HG02588 (cell line): Measurements from ENCODE around the gene DHRSX.
"Not testable (repeated sequence)": the region's sequence is repeated elsewhere in the genome, so short reads cannot be mapped to it uniquely, and the experiment has no call there.

Experiments used
- ATAC-seq: cut with Tn5 transposase; IDR thresholded peaks from one replicate; pipeline ENCODE4 v1.9.1; 2021; ENCODE audit warnings: mild to moderate bottlenecking, moderate library complexity; ENCODE audit not compliant: unreplicated experiment

DHRSX gene

DNA sequence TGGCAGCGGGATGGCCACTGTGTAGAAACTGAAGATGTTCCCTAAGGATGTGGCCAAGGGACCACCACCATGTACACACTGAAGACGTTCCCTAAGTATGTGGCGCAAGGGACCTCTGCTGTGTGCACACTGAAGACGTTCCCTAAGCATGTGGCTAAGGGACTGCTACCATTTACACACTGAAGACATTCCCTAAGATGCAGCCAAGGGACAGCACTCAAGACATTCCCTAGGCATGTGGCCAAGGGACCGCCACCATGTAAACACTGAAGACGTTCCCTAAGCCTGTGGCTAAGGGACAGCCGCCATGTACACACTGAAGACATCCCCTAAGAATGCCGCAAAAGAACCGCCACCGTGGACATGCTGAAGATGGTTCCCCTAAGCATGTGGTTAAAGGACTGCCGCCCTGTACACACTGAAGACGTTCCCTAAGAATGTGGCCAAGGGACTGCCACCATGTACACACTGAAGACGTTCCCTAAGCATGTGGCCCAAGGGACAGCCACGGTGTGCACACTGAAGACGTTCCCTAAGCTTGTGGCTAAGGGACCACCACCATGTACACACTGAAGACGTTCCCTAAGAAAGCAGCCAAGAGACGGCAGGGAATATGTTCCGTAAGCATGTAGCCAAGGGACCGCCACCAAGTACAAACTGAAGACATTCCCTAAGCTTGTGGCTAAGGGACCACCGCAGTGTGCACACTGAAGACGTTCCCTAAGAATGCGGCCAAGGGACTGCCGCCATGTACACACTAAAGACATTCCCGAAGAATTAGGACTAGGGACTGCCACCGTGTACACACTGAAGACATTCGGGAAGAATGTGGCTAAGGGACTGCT lies 43.3 kb downstream of the DHRSX start:
- no peak for ATAC-seq

DNA sequence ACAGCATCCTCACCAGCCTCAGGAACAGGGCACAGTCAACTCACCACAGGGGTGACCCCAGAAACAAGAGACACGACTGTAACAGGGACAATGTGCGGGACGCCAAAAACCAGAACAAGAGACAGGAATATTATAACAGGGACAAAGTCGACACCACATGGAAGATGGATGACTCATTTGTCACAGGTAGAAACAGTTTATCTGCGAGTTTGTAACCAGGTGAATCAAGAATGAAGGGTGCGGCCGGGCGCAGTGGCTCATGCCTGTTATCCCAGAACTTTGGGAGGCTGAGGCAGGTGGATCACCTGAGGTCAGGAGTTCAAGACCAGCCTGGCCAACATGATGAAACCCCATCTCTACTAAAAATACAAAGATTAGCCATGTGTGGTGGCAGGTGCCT lies 44.7 kb downstream of the DHRSX start:
- not testable (repeated sequence) for ATAC-seq

DNA sequence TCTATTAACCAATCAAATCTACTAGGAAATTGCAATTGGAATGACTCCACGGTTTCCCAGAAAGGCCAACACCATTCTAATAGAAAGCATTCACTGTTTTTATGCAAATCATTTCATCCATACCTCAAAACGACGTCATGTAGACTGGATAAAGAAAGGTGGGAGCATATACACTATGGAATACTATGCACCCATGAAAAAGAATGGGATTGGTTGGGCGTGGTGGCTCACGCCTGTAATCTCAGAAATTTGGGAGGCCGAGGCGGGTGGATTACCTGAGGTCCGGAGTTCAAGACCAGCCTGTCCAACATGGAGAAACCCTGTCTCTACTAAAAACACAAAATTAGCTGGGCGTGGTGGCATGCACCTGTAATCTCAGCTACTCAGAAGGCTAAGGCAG lies 46.2 kb downstream of the DHRSX start:
- ATAC-seq: not testable (repeated sequence)

DNA sequence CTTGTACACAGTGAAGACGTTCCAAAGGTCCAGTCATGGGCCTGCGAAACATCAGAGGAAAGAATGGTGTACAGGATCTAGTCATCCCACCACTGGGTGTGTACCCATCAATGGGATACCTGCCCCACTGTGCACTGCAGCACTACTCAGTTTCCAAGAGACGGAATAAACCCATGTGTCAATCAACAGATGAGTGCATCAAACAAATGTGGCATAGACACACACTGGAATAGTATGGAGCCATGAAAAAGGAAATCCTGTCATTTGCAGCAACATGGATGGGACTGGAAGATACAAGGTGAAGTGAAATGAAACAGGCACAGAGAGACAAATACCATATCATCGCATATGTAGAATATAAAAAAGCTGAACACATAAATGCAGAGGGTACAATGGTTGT lies 48.0 kb downstream of the DHRSX start:
- no peak for ATAC-seq

DNA sequence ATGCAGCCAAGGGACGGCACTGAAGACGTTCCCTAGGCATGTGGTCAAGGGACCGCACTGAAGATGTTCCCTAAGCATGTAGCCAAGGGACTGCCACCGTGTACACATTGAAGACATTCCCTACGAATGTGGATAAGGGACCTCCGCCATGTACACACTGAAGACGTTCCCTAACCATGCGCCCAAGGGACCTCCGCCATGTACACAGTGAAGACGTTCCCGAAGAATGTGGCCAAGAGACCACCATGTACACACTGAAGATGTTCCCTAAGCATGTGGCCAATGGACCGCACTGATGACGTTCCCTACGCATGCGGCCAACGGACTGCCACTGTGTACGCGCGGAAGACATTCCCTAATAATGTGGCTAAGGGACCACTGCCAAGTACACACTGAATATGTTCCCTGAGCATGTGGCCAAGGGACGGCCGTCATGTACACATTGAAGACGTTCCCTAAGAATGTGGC lies 48.4 kb downstream of the DHRSX start:
- no peak for ATAC-seq

DNA sequence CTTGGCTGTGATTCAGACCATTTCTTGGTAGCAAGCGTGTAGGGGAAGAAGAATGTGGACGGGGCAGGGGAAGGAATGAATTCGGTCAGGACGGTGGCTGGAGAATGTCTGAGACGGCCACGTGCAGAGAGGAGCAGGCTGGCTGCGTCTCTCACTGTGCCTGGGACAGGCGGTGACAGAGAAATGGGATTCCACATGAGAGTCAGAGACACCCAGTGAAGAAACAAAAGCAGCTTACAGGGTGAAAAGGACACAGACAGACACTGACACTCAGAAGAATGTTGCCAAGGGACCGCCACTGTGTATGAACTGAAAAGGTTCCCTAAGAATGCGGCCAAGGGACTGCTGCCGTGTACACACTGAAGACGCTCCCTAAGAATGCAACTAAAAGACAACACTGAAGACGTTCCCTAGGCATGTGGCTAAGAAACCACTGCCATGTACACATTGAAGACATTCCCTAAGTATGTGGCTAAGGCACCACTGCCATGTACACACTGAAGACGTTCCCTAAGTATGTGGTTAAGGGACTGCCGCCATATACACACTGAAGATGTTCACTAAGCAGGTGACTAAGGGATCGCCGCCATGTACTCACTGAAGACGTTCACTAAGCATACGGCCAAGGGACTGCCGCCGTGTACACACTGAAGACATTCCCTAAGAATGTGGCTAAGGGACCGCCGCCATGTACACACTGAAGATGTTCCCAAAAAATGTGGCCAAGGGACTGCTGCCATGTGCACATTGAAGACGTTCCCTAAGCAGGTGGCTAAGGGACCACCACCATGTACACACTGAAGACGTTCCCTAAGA lies 49.1 kb downstream of the DHRSX start:
- no peak for ATAC-seq

DNA sequence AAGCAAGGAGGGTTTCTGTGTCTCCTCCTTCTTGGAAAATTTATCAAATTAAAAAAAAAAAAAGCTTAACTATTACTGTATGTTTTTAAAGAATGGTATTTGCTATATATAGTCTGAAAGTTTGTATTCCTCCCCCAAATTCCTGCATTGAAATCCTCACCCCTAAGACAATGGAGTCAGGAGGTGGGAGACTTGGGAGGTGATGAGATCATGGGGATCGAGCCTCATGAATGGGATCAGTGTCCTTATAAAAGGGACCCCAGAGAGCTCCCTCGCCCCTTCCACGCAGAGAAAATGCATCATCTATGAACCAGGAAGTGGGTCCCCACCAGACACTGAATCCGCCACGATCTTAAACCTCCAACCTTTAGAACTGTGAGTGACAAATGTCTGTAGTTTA lies 50.1 kb downstream of the DHRSX start:
- no peak for ATAC-seq

DNA sequence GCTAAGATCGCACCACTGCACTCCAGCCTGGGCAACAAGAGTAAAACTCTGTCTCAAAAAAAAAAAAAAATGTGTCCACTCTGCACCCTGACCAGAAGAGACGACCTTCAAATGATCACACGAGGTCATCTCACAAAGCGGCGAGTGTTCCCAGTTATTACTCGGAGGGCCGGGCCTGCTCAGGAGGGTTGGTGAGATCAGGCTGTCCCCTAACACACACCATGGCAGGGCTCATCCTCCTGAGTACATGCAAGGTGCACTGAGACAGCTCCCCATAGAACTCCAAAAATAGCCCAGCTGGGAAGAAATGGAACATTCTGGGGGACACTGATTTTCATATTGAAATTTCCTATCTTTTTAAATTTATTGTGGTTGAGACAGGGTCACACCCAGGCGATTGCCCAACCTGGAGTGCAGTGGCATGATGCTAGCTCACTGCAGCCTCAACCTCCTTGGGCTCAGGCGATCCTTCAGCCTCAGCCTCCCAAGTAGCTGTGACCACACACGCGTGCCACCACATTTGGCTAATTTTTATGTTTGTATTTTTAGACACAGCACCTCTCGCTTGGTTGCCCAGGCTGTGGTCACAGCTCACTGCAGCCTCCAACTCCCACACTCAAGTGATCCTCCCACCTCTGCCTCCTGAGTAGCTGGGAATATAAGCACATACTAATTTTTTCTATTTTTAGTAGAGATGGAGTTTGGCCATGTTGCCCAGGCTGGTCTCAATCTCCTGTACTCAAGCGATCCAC lies 51.5 kb downstream of the DHRSX start:
- no peak for ATAC-seq

DNA sequence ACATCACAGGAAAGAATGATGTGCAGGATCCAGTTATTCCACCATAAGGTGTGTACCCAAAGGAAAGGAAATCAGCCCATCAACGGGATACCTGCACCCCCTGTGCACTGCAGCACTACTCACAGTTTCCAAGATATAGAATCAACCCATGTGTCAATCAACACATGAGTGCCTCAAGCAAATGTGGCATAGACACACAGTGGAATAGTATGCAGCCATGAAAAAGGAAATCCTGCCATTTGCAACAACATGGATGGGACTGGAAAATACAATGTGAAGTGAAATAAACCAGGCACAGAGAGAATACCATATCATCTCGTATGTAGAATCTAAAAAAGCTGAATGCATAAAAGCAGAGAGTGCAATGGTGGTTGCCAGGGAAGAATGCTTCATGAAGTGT lies 53.3 kb downstream of the DHRSX start:
- ATAC-seq: no peak

DNA sequence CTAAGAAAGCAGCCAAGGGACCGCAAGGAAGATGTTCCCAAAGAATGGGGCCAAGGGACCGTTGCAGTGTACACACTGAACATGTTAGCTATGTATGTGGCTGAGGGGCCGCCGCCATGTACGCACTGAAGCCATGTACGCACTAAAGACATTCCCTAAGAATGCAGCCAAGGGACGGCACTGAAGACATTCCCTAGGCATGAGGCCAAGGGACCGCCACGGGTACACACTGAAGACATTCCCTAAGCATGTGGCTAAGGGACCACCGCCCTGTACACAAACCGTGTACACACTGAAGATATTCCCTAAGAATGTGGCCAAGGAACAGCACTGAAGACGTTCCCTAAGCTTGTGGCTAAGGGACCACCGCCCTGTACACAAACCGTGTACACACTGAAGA lies 54.0 kb downstream of the DHRSX start:
- ATAC-seq: no peak

DNA sequence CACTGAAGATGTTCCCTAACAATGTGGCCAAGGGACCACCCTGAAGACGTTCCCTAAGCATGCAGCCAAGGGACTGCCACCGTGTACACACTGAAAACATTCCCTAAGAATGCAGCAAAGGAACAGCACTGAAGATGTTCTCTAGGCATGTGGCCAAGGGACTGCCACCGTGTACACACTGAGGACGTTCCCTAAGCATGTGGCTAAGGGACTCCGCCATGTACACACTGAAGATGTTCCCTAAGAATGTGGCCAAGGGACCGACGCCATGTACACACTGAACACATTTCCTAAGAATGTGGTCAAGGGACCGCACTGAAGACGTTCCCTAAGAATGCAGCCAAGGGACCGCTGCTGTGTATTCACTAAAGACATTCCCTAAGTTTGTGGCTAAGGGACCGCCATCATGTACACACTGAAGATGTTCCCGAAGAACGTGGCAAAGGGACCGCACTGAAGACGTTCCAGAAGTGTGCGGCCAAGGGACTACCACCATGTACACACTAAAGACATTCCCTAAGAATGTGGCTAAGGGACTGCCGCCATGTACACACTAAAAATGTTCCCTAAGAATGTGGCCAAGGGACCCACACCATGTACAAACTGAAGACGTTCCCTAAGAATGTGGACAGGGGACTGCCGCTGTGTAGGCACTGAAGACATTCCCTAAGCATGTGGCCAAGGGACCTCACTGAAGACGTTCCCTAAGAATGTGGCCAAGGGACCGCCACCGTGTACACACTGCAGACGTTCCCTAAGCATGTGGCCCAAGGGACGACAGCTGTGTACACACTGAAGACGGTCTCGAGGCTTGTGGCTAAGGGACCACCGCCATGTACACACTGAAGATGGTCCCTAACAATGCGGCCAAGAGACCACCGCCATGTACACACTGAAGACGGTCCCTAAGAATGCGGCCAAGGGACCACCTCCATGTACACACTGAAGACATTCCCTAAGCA lies 54.8 kb downstream of the DHRSX start:
- no peak for ATAC-seq

DNA sequence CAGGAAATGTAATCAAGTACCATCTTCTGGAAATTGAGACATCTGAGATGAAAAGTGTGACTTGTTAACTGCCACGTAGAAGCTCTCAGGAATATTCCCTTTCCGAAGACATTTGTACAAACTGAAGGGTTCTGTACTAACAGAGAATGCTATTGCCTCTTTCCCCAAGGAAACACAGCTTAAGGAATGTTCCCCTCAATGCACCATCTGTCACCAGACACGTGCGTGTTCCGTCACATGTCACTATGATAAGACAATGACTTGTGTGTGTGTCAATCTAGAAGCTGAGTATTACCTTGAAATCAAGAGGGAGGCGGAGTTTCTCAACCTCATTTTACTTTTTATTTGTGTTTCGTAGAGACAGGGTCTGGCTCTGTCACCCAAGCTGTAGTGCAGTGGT lies 58.1 kb downstream of the DHRSX start:
- no peak for ATAC-seq

DNA sequence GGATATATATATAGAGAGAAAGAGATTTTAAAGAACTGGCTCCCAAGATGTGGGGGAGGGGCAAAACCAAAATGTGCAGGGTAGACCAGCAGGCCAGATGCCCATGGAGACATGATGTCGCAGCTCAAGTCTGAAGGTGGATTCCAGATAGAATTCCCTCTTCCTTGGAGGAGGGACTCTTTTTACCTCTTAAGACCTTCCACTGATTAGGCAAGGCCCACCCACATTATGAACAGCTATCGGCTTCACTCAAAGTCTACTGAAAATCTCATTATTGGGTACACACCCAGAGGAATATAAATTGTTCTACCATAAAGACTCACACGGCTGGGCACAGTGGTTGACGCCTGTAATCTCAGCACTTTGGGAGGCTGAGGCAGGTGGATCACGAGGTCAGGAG lies 59.3 kb downstream of the DHRSX start:
- ATAC-seq: no peak

DNA sequence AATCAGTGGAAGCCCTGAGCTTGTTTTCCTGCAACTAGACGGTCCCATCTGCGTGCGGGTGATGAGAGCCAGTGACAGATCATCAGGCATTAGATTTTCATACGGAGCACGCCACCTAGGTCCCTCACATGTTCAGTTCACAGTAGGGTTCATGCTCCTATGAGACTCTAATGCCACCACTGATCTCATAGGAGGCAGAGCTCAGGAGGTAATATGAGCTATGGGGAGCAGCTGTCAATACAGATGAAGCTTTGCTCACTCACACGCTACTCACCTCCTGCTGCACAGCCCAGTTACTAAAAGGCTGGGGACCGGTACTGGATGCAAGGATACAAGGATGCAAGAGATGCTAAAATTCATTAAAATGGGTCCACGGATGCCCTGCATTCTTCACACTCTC lies 61.2 kb downstream of the DHRSX start:
- ATAC-seq: no peak

DNA sequence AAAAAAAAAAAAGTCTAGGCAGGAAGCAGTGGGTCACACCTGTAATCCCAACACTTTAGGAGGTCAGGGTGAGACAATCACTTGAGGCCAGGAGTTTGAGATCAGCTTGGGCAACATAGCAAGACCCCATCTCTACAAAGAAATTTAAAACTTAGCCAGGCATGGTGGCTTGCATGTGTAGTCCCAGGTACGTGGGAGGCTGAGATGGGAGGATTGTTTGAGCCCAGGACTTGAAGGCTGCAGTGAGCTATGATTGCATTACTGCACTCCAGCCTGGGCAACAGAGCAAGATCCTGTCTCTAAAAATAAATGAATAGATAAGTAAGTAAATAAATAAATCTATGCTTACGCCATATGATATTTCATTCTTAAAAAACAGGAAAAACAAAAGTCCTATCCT lies 65.3 kb downstream of the DHRSX start:
- ATAC-seq: no peak

DNA sequence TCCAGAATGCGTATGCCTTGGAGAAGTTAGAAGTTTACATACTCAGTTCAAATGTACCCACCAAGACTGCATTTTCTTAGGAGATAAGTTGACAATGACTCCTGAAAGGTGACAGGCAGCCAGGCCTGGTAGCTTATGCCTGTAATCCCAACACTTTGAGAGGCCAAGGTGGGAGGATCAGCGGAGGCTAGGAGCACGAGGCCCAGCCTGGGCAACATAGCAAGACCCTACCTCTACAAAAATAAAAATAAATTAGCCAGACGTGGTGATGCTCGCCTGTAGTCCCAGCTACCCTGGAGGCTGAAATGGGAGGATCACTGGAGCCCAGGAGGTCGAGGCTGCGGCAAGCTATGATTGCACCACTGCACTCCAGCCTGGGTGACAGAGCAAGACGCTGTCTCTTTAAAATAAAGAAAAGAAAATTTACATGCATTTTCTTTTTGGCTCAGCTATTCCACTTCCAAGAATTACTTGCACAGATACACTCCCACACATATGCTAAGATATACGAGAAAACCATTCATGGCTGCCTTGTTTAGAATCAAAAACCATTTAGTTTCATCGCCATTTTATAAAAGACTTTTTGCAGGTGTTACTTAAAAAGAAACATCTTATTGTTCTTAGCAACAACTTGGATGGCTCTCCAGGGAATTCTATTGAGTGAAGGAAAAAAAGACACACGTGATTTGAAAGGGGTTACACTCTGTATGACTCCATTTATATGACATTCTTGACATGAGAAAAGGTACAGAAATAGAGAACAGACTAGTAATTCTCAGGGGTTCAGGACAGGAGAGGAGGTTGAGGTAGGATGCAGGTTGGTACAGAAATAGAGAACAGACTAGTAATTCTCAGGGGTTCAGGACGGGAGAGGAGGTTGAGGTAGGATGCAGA lies 66.3 kb downstream of the DHRSX start:
- no peak for ATAC-seq

DNA sequence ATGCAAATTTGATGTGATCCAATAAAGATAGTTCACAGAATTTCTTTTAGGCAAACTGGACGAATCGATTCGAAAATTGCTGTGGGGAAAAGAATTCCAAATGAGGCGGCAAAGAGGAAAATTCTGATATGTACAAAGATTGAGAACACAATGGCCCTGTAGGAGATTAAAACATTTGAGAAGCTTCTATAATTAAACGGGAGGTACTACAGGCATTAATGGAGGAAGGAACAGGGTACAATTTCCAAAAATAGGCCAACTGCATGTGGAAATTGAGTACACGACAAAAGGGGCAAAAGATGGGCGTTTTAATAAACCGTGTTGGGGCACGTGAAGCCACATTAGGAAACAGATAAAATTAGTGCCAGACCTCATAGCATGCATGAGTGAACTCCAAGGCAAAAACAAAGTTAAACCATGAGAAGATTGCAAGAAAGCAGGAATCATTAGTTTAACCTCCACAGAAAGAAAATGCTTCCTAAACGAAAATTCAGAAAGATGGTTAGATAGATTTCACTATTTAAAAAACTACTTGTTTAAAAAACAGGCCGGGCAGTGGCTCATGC lies 68.4 kb downstream of the DHRSX start:
- no peak for ATAC-seq

DNA sequence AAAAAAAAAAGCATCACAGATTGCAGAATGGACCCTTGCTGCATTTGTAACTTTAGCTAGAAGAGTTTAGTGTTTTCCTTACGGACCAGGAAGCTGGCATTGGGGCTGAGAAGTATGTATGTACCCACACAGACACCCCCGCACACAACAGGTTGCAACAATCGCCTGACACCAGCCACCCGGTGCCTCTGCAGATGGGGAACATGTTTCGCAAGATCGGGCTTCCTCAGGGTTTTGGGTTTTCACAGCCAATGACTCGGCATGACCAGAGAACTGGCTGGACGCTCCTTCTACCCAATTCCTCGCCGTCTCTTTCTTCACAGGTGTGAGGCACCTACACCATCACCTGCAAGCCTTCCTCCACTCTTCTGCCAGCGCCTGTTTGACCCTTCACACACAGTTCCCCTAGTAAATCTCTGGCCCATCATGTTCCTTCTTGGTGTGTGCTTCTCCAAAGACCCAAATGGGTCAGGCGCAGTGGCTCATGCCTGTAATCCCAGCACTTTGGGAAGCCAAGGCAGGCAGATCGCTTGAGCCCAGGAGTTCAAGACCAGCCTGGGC lies 70.4 kb downstream of the DHRSX start:
- ATAC-seq: no peak

DNA sequence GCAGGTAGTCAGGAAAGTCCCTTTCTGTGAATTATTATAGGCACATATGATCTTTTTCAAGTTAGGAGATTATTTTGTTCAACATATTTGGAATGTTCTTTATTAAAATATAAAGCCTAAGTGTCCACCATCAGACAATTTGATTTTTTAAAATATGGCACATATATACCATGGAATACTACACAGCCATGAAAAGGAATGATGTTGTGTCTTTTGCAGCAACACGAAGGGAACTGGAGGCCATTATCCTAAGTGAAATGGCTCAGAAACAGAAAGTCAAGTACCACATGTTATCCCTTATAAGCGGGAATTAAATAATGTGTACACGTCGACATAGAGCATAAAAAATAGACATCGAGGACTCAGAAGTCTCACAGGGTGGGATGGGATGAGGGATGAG lies 73.0 kb downstream of the DHRSX start:
- no peak for ATAC-seq
